Activated T-cell treated with anti-CD3 and anti-CD28 coated beads, Interleukin-2, amount 50 U/mL, for 72 hours (primary cell): ENCODE data around the gene NUDC. TPM values are rescaled to one million over a fixed set of nuclear protein-coding genes. Genes with fewer than 3 reads are reported as not detected.
"Not testable (repeated sequence)": the region's sequence is repeated elsewhere in the genome, so short reads cannot be mapped to it uniquely, and the experiment has no call there.

Source experiments
- ATAC-seq, 2 donors: fragments of 150-1000 bp; cut with Tn5 transposase; replicated peaks in 1 of 2; 2 replicates each; pipeline ENCODE4 v1.10.0; 2021; ENCODE audit warnings: moderate library complexity in 2 of 2, mild to moderate bottlenecking in 1 of 2
- DNase-seq, 2 donors: peaks; one replicate each; pipeline ENCODE4 v3.0.0; 2021 to 2022; ENCODE audit warnings: mixed read lengths in 1 of 2
- H3K27ac Mint-ChIP-seq: one replicate; pipeline ENCODE4 v1.8.0; 2022; ENCODE audit warnings: mild to moderate bottlenecking, moderate library complexity, mixed read lengths
- H3K27me3 Mint-ChIP-seq: one replicate; pipeline ENCODE4 v1.8.0; 2022; ENCODE audit warnings: low read depth, mixed read lengths
- H3K36me3 Mint-ChIP-seq, 2 donors: one replicate each; pipeline ENCODE4 v1.8.0; 2022; ENCODE audit warnings: mixed read lengths in 2 of 2, mild to moderate bottlenecking in 1 of 2; ENCODE audit not compliant: insufficient read depth in 2 of 2
- H3K4me1 Mint-ChIP-seq: one replicate; pipeline ENCODE4 v1.8.0; 2022; ENCODE audit warnings: low read depth, mixed read lengths
- H3K4me3 Mint-ChIP-seq, 2 donors: one replicate each; pipeline ENCODE4 v1.8.0; 2022; ENCODE audit warnings: mild to moderate bottlenecking in 2 of 2, mixed read lengths in 2 of 2, moderate library complexity in 2 of 2
- H3K9me3 Mint-ChIP-seq, 2 donors: one replicate each; pipeline ENCODE4 v1.8.0; 2022; ENCODE audit warnings: mixed read lengths in 2 of 2
- total RNA-seq, 2 donors: library from RNA; stranded (reverse); gene quantifications; one replicate each; pipeline ENCODE4 v1.2.3, GENCODE V29; 2022

The NUDC gene
- total RNA-seq, 2 donors from 2014 or later = 61.6 to 78.5 TPM

GRCh38 chr1:26921126-26921539, 410 bp upstream of the NUDC start:
- peaks cover 43% of the 10 kb centered on the region for H3K4me1 Mint-ChIP-seq
- H3K36me3 Mint-ChIP-seq = peaks cover 9 to 11% of the 10 kb centered on the region in 2 donors
- H3K27ac Mint-ChIP-seq = peak overlapping the region; percentile 82
- H3K4me3 Mint-ChIP-seq = peak overlapping the region; percentile 93
- no peaks in the 10 kb centered on the region for H3K27me3 Mint-ChIP-seq
- H3K9me3 Mint-ChIP-seq = no peaks in the 10 kb centered on the region
- ATAC-seq (peak; percentile 51 to 53), DNase-seq (no peak)

GRCh38 chr1:26922431-26922729, 837 bp downstream of the NUDC start:
- no peak for ATAC-seq
- Mint-ChIP-seq H3K27me3 (no peaks in the 10 kb centered on the region), H3K27ac (peak overlapping the region; percentile 84)

GRCh38 chr1:26922901-26923300, 1.4 kb downstream of the NUDC start:
- H3K27me3 Mint-ChIP-seq = no peaks in the 10 kb centered on the region
- no peaks in the 10 kb centered on the region for H3K9me3 Mint-ChIP-seq
- peak overlapping the region; percentile 93 for H3K4me3 Mint-ChIP-seq
- H3K27ac Mint-ChIP-seq = peak overlapping the region; percentile 84
- no peak for ATAC-seq
- H3K36me3 Mint-ChIP-seq = peaks cover 13 to 20% of the 10 kb centered on the region in 2 donors
- peaks cover 51% of the 10 kb centered on the region for H3K4me1 Mint-ChIP-seq
- no peak for DNase-seq

More at GRCh38 chr1:26922431-26922729, 837 bp downstream of the NUDC start:
- peak overlapping the region; percentile 93 for H3K4me3 Mint-ChIP-seq
- no peak for DNase-seq
- no peaks in the 10 kb centered on the region for H3K9me3 Mint-ChIP-seq
- peaks cover 51% of the 10 kb centered on the region for H3K4me1 Mint-ChIP-seq
- H3K36me3 Mint-ChIP-seq = peaks cover 13 to 20% of the 10 kb centered on the region in 2 donors

- Mint-ChIP-seq H3K27ac (peak overlapping the region; percentile 90), H3K4me3 (peak overlapping the region; percentile 93), H3K4me1 (peaks cover 51% of the 10 kb centered on the region), H3K9me3 (no peaks in the 10 kb centered on the region), H3K27me3 (no peaks in the 10 kb centered on the region), H3K36me3 (peaks cover 13 to 25% of the 10 kb centered on the region in 2 donors)
- ATAC-seq (no peak), DNase-seq (no peak)
Measured at GRCh38 chr1:26923711-26924110, 2.2 kb downstream of the NUDC start.

GRCh38 chr1:26932531-26932930, 11.0 kb downstream of the NUDC start:
- Mint-ChIP-seq H3K27me3 (no peaks in the 10 kb centered on the region), H3K27ac (no peak overlapping the region), H3K36me3 (peaks cover 0 to 24% of the 10 kb centered on the region in 2 donors), H3K9me3 (no peaks in the 10 kb centered on the region), H3K4me3 (no peak overlapping the region), H3K4me1 (no peaks in the 10 kb centered on the region)
- no peak for ATAC-seq
- no peak for DNase-seq

GRCh38 chr1:26936823-26937222, 15.3 kb downstream of the NUDC start:
- no peak for ATAC-seq
- Mint-ChIP-seq H3K36me3 (peaks cover 0 to 15% of the 10 kb centered on the region in 2 donors), H3K4me1 (no peaks in the 10 kb centered on the region), H3K9me3 (no peaks in the 10 kb centered on the region), H3K4me3 (no peak overlapping the region), H3K27ac (no peak overlapping the region), H3K27me3 (no peaks in the 10 kb centered on the region)
- no peak for DNase-seq

- no peak for ATAC-seq
- H3K36me3 Mint-ChIP-seq = peaks cover 2 to 15% of the 10 kb centered on the region in 2 donors
- no peak overlapping the region for H3K27ac Mint-ChIP-seq
Measured at GRCh38 chr1:26938004-26938658, 16.6 kb downstream of the NUDC start.

GRCh38 chr1:26938659-26939025, 17.1 kb downstream of the NUDC start:
- no peak for ATAC-seq
- peaks cover 2 to 16% of the 10 kb centered on the region in 2 donors for H3K36me3 Mint-ChIP-seq
- H3K27ac Mint-ChIP-seq = no peak overlapping the region
- no peak for DNase-seq
- H3K4me3 Mint-ChIP-seq = no peak overlapping the region
- H3K4me1 Mint-ChIP-seq = no peaks in the 10 kb centered on the region
- H3K27me3 Mint-ChIP-seq = no peaks in the 10 kb centered on the region
- H3K9me3 Mint-ChIP-seq = no peaks in the 10 kb centered on the region

More at GRCh38 chr1:26938004-26938658, 16.6 kb downstream of the NUDC start:
- no peak overlapping the region for H3K4me3 Mint-ChIP-seq
- H3K9me3 Mint-ChIP-seq = no peaks in the 10 kb centered on the region
- H3K27me3 Mint-ChIP-seq = no peaks in the 10 kb centered on the region
- no peaks in the 10 kb centered on the region for H3K4me1 Mint-ChIP-seq
- no peak for DNase-seq

GRCh38 chr1:26941311-26941710, 19.8 kb downstream of the NUDC start:
- Mint-ChIP-seq H3K9me3 (no peaks in the 10 kb centered on the region), H3K4me1 (no peaks in the 10 kb centered on the region), H3K4me3 (no peak overlapping the region), H3K27ac (no peak overlapping the region), H3K27me3 (no peaks in the 10 kb centered on the region), H3K36me3 (peaks cover 8 to 22% of the 10 kb centered on the region in 2 donors)
- ATAC-seq = no peak
- no peak for DNase-seq

GRCh38 chr1:26942656-26943055, 21.1 kb downstream of the NUDC start:
- H3K27ac Mint-ChIP-seq = peak overlapping the region; percentile 8
- no peaks in the 10 kb centered on the region for H3K9me3 Mint-ChIP-seq
- no peaks in the 10 kb centered on the region for H3K4me1 Mint-ChIP-seq
- DNase-seq = no peak
- no peak overlapping the region for H3K4me3 Mint-ChIP-seq
- no peaks in the 10 kb centered on the region for H3K27me3 Mint-ChIP-seq
- no peak for ATAC-seq
- H3K36me3 Mint-ChIP-seq = peaks cover 8 to 24% of the 10 kb centered on the region in 2 donors

GRCh38 chr1:26945138-26945537, 23.6 kb downstream of the NUDC start:
- peaks cover 8 to 23% of the 10 kb centered on the region in 2 donors for H3K36me3 Mint-ChIP-seq
- no peaks in the 10 kb centered on the region for H3K9me3 Mint-ChIP-seq
- no peaks in the 10 kb centered on the region for H3K27me3 Mint-ChIP-seq
- ATAC-seq (no peak), DNase-seq (no peak)
- H3K27ac Mint-ChIP-seq = no peak overlapping the region
- H3K4me3 Mint-ChIP-seq = no peak overlapping the region
- H3K4me1 Mint-ChIP-seq = no peaks in the 10 kb centered on the region

- H3K36me3 Mint-ChIP-seq = peaks cover 8 to 23% of the 10 kb centered on the region in 2 donors
Measured at GRCh38 chr1:26945728-26946127, 24.2 kb downstream of the NUDC start.

GRCh38 chr1:26946270-26946669, 24.7 kb downstream of the NUDC start:
- DNase-seq (no peak), ATAC-seq (no peak)
- no peaks in the 10 kb centered on the region for H3K4me1 Mint-ChIP-seq
- H3K36me3 Mint-ChIP-seq = peaks cover 8 to 23% of the 10 kb centered on the region in 2 donors
- no peak overlapping the region for H3K4me3 Mint-ChIP-seq
- no peak overlapping the region for H3K27ac Mint-ChIP-seq
- H3K27me3 Mint-ChIP-seq = no peaks in the 10 kb centered on the region
- H3K9me3 Mint-ChIP-seq = no peaks in the 10 kb centered on the region

More at GRCh38 chr1:26945728-26946127, 24.2 kb downstream of the NUDC start:
- no peak for DNase-seq
- no peaks in the 10 kb centered on the region for H3K9me3 Mint-ChIP-seq
- no peak overlapping the region for H3K27ac Mint-ChIP-seq
- no peaks in the 10 kb centered on the region for H3K4me1 Mint-ChIP-seq
- H3K4me3 Mint-ChIP-seq = no peak overlapping the region
- no peaks in the 10 kb centered on the region for H3K27me3 Mint-ChIP-seq
- no peak for ATAC-seq

- not testable (repeated sequence) for H3K4me3 Mint-ChIP-seq, H3K27me3 Mint-ChIP-seq, H3K4me1 Mint-ChIP-seq, H3K27ac Mint-ChIP-seq, ATAC-seq, DNase-seq, H3K9me3 Mint-ChIP-seq
- peaks cover 6 to 13% of the 10 kb centered on the region in 2 donors for H3K36me3 Mint-ChIP-seq
Measured at GRCh38 chr1:26948725-26949057, 27.1 kb downstream of the NUDC start.
